ENCODE measurements around the gene DNPH1.

Gene DNPH1

DNA sequence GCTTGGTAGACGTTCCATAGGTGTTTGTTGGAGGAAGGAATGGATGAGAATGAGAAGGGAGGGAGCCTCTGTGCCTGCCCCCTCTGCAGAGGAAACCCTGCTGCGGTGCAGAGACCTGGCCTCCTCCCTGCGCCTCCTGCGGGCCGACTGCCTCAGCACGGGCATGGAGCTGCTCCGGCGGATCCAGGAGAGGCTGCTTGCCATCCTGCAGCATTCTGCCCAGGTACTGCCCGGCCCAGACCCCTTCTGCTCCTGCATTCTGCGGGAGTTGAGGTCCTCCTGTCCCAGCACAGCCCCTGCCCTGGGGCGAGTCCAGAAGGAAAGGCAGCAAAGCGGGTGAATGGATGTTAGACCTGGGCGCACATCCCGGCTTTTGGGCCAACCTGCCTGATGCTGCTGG is 6.1 kb downstream of the DNPH1 start:
- H4K20me1 ChIP-seq (ENCODE audit: insufficient read depth, low read length): no peaks in the 10 kb centered on the region
- no peak overlapping the region for H3K4me2 ChIP-seq (ENCODE audit: low read length)
- H3K79me2 ChIP-seq (ENCODE audit: insufficient read depth, low read length): no peaks in the 10 kb centered on the region
- no peaks in the 10 kb centered on the region for H3F3A ChIP-seq (ENCODE audit: insufficient read depth, low read length)
- H2AFZ ChIP-seq (ENCODE audit: low read length): no peak overlapping the region
- no peaks in the 10 kb centered on the region for H3K9me2 ChIP-seq (ENCODE audit: low read depth, low read length)
- peaks cover 49% of the 10 kb centered on the region for H3K36me3 ChIP-seq (ENCODE audit: insufficient read depth, low read length)
- peak overlapping the region; percentile 90 for H3K27ac ChIP-seq (ENCODE audit: low read depth, low read length, poor library complexity, severe bottlenecking)
- H3K4me3 ChIP-seq (ENCODE audit: low read depth, low read length, poor library complexity, severe bottlenecking): no peak overlapping the region
- no peaks in the 10 kb centered on the region for H3K27me3 ChIP-seq (ENCODE audit: insufficient read depth, low read length)
- peaks cover 39% of the 10 kb centered on the region for H3K4me1 ChIP-seq (ENCODE audit: insufficient read depth, low read length, severe bottlenecking)
- TF ChIP-seq, protein P1, sequence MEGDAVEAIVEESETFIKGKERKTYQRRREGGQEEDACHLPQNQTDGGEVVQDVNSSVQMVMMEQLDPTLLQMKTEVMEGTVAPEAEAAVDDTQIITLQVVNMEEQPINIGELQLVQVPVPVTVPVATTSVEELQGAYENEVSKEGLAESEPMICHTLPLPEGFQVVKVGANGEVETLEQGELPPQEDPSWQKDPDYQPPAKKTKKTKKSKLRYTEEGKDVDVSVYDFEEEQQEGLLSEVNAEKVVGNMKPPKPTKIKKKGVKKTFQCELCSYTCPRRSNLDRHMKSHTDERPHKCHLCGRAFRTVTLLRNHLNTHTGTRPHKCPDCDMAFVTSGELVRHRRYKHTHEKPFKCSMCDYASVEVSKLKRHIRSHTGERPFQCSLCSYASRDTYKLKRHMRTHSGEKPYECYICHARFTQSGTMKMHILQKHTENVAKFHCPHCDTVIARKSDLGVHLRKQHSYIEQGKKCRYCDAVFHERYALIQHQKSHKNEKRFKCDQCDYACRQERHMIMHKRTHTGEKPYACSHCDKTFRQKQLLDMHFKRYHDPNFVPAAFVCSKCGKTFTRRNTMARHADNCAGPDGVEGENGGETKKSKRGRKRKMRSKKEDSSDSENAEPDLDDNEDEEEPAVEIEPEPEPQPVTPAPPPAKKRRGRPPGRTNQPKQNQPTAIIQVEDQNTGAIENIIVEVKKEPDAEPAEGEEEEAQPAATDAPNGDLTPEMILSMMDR (IDR thresholded peaks at IDR 0.05; ENCODE audit: low read length): no peak
- no peak for TF ChIP-seq EZH2 (IDR thresholded peaks at IDR 0.05; ENCODE audit: borderline replicate concordance, low read length)
- H3K9ac ChIP-seq (ENCODE audit: low read length): no peak overlapping the region
- no peaks in the 10 kb centered on the region for H3K9me3 ChIP-seq (ENCODE audit: low read length)

DNA sequence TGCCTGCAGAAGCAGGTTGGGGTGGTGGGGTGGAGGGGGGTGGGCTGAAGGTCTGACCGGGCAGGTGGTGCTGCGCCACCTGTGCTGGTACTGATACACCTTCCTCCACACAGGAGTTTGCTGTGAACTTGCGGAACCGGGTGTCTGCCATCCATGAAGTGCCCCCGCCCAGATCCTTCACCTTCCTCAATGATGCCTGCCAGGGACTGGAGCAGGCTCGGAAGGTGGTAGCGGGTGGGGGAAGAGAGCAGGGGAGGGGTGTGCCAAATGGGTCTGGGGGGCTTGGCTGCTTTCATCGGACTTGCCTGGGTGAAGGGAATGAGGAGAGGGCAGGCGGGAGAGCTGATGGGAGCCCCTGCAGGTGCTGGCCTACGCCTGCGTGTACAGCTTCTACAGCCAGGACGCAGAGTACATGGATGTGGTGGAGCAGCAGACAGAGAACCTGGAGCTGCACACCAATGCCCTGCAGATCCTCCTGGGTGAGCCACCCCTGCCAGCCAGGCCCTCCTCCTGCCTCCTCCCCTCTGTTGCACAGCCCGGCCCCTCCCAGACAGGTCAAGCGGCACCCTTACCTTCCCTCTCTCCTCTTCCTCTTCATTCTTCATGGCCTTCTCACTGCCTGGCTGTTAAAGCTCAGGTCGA is 6.7 kb downstream of the DNPH1 start:
- H3K79me2 ChIP-seq (ENCODE audit: insufficient read depth, low read length): no peaks in the 10 kb centered on the region
- H3F3A ChIP-seq (ENCODE audit: insufficient read depth, low read length): no peaks in the 10 kb centered on the region
- H3K4me2 ChIP-seq (ENCODE audit: low read length): no peak overlapping the region
- TF ChIP-seq EZH2 (IDR thresholded peaks at IDR 0.05; ENCODE audit: borderline replicate concordance, low read length): no peak
- TF ChIP-seq, protein P1 (IDR thresholded peaks at IDR 0.05; ENCODE audit: low read length): no peak
- H2AFZ ChIP-seq (ENCODE audit: low read length): no peak overlapping the region
- H3K9me2 ChIP-seq (ENCODE audit: low read depth, low read length): no peaks in the 10 kb centered on the region
- H3K36me3 ChIP-seq (ENCODE audit: insufficient read depth, low read length): peaks cover 49% of the 10 kb centered on the region
- no peak overlapping the region for H3K4me3 ChIP-seq (ENCODE audit: low read depth, low read length, poor library complexity, severe bottlenecking)
- H3K9me3 ChIP-seq (ENCODE audit: low read length): no peaks in the 10 kb centered on the region
- peak overlapping the region; percentile 90 for H3K27ac ChIP-seq (ENCODE audit: low read depth, low read length, poor library complexity, severe bottlenecking)
- peaks cover 33% of the 10 kb centered on the region for H3K4me1 ChIP-seq (ENCODE audit: insufficient read depth, low read length, severe bottlenecking)
- no peak overlapping the region for H3K9ac ChIP-seq (ENCODE audit: low read length)
- no peaks in the 10 kb centered on the region for H3K27me3 ChIP-seq (ENCODE audit: insufficient read depth, low read length)
- H4K20me1 ChIP-seq (ENCODE audit: insufficient read depth, low read length): no peaks in the 10 kb centered on the region

DNA sequence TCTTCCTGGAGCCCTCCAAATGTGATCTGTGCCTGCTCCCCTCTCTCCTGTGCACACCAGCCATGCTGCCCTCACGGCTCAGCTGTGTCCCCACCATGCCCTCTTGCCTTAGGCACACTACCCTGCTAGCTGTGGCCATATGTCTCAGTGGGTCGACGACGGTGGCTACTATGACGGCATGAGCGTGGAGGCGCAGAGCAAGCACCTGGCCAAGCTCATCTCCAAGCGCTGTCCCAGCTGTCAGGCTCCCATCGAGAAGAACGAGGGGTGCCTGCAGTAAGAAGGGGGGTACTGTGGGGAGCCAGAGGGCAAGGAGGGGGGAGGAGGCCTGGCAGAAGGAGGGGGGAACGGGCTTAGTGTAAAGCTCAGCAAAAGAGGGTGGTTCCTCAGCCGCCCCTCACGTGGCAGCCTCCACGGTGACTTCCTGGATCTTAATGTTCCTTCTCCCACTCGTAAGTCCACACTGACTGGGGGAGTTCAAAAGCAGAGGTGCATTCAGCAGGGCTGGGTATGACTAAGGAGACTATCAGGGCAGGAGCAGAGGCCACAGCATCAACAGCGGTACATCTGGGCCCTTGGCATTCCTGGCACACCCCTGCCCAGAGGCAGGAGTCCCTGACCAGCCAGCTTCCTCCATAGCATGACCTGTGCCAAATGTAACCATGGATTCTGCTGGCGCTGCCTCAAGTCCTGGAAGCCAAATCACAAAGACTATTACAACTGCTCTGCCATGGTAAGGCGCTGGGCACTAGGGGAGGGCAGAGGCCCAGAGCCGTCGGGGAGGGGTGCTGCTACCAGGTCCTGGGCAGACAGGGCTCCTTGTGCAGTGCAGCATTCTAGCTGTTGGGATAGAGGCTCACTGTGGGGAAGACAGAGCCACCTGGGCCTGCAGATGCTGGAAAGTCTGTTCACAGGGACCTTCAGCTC is 8.0 kb downstream of the DNPH1 start:
- no peaks in the 10 kb centered on the region for H3K27me3 ChIP-seq (ENCODE audit: insufficient read depth, low read length)
- H3K36me3 ChIP-seq (ENCODE audit: insufficient read depth, low read length): peaks cover 51% of the 10 kb centered on the region
- no peaks in the 10 kb centered on the region for H3K79me2 ChIP-seq (ENCODE audit: insufficient read depth, low read length)
- H3K4me3 ChIP-seq (ENCODE audit: low read depth, low read length, poor library complexity, severe bottlenecking): no peak overlapping the region
- H3K9ac ChIP-seq (ENCODE audit: low read length): no peak overlapping the region
- no peaks in the 10 kb centered on the region for H3F3A ChIP-seq (ENCODE audit: insufficient read depth, low read length)
- no peak overlapping the region for H3K4me2 ChIP-seq (ENCODE audit: low read length)
- no peaks in the 10 kb centered on the region for H4K20me1 ChIP-seq (ENCODE audit: insufficient read depth, low read length)
- no peaks in the 10 kb centered on the region for H3K9me3 ChIP-seq (ENCODE audit: low read length)
- TF ChIP-seq, protein P1 (IDR thresholded peaks at IDR 0.05; ENCODE audit: low read length): no peak
- no peak for TF ChIP-seq EZH2 (IDR thresholded peaks at IDR 0.05; ENCODE audit: borderline replicate concordance, low read length)
- H3K9me2 ChIP-seq (ENCODE audit: low read depth, low read length): no peaks in the 10 kb centered on the region
- no peak overlapping the region for H2AFZ ChIP-seq (ENCODE audit: low read length)
- H3K4me1 ChIP-seq (ENCODE audit: insufficient read depth, low read length, severe bottlenecking): peaks cover 32% of the 10 kb centered on the region
- H3K27ac ChIP-seq (ENCODE audit: low read depth, low read length, poor library complexity, severe bottlenecking): peak overlapping the region; percentile 47

Data from OCI-LY1 (cell line).